ENCODE results near the gene TEAD2. TPM values are rescaled to one million over a fixed set of nuclear protein-coding genes. Genes with fewer than 3 reads are reported as not detected.
A peak's percentile ranks its signal among the peaks of the same experiment; 100 is the strongest.
"Not testable (repeated sequence)": the region's sequence is repeated elsewhere in the genome, so short reads cannot be mapped to it uniquely, and the experiment has no call there.

TEAD2 gene
- total RNA-seq, 1 experiment from 2014 or later, result 33.7 TPM

- DNase-seq (ENCODE audit: low read depth in 1 of 2, low spot score in 2 of 2), result no peak
- H3K4me3 ChIP-seq, result no peak overlapping the region
- H3K27me3 ChIP-seq (replicated peaks), result no peaks in the 10 kb centered on the region
- 0 out of 2 replicates have a peak, but pooled peaks cover 3% of the 10 kb centered on the region for H3K4me1 ChIP-seq (replicated peaks)
- H3K27ac ChIP-seq, result no peak overlapping the region
- peaks cover 12% of the 10 kb centered on the region for H3K36me3 ChIP-seq
- H3K9me3 ChIP-seq (replicated peaks), result no peaks in the 10 kb centered on the region
Observed at GRCh38 chr19:49337267-49338022, 24.8 kb downstream of the TEAD2 start.

DNA sequence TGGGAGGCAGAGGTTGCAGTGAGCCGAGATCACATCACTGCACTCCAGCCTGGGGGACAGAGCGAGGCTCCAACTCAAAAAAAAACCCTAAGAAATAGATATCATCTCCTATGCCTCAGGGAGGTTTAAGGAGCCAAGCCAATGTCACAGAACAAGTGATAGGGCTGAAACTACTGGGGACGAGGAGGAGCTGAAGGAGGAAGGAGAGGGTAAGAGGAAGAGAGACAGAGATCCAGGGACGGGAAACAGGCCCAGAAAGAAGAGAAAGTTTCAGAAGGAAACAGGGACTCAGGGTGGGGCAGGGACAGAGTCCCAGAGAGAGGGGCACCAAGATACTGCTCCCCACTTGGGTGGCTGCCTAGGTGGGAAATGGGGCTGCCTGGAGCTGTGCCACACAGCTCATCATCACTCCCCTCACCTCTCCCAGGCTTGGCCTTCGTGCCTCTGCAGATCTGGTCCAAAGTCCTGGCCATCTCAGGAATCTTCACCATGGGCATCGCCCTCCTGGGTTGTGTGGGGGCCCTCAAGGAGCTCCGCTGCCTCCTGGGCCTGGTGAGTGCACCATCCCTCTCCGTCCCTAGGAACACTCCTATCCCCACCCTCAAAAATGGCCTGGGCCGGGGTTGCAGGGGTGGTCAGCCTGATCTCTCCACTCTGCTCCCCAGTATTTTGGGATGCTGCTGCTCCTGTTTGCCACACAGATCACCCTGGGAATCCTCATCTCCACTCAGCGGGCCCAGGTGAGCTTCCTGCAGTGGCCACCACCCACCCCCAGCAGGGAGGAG is 25.5 kb downstream of the TEAD2 start:
- H3K27ac ChIP-seq, result no peak overlapping the region
- no peak overlapping the region for H3K4me3 ChIP-seq
- no peaks in the 10 kb centered on the region for H3K27me3 ChIP-seq (replicated peaks)
- H3K9me3 ChIP-seq (replicated peaks), result no peaks in the 10 kb centered on the region
- DNase-seq (ENCODE audit: low read depth in 1 of 2, low spot score in 2 of 2), result no peak
- H3K36me3 ChIP-seq, result peaks cover 9% of the 10 kb centered on the region
- 0 out of 2 replicates have a peak, but pooled peaks cover 3% of the 10 kb centered on the region for H3K4me1 ChIP-seq (replicated peaks)

GRCh38 chr19:49335784-49336481 is 26.3 kb downstream of the TEAD2 start:
- H3K4me1 ChIP-seq (replicated peaks), result 0 out of 2 replicates have a peak, but pooled peaks cover 1% of the 10 kb centered on the region
- H3K9me3 ChIP-seq (replicated peaks), result no peaks in the 10 kb centered on the region
- peaks cover 1% of the 10 kb centered on the region for H3K36me3 ChIP-seq
- H3K27me3 ChIP-seq (replicated peaks), result no peaks in the 10 kb centered on the region
- no peak overlapping the region for H3K27ac ChIP-seq
- H3K4me3 ChIP-seq, result no peak overlapping the region
- no peak for DNase-seq (ENCODE audit: low read depth in 1 of 2, low spot score in 2 of 2)

GRCh38 chr19:49335071-49335783 is 27.0 kb downstream of the TEAD2 start, which contains the start of gene CD37:
Gene CD37, plus strand, starts transcription at chr19:49335406. Its CDS starts 135 bp downstream, at chr19:49335541.
- Histone ChIP-seq H3K27me3 (replicated peaks) (no peaks in the 10 kb centered on the region), H3K36me3 (no peaks in the 10 kb centered on the region), H3K4me1 (replicated peaks) (no peaks in the 10 kb centered on the region), H3K27ac (no peak within 1 kb of the TSS), H3K9me3 (replicated peaks) (no peaks in the 10 kb centered on the region), H3K4me3 (no peak within 1 kb of the TSS)
- no peak for DNase-seq (ENCODE audit: low read depth in 1 of 2, low spot score in 2 of 2)

- Histone ChIP-seq H3K9me3 (replicated peaks) (no peaks in the 10 kb centered on the region), H3K4me3 (no peak overlapping the region), H3K27ac (no peak overlapping the region), H3K27me3 (replicated peaks) (no peaks in the 10 kb centered on the region), H3K4me1 (replicated peaks) (no peaks in the 10 kb centered on the region), H3K36me3 (no peaks in the 10 kb centered on the region)
- no peak for DNase-seq (ENCODE audit: low read depth in 1 of 2, low spot score in 2 of 2)
Observed at GRCh38 chr19:49333811-49334288, 28.4 kb downstream of the TEAD2 start.

- Histone ChIP-seq H3K36me3 (no peaks in the 10 kb centered on the region), H3K4me1 (replicated peaks) (no peaks in the 10 kb centered on the region), H3K27me3 (replicated peaks) (no peaks in the 10 kb centered on the region), H3K9me3 (replicated peaks) (no peaks in the 10 kb centered on the region), H3K4me3 (no peak overlapping the region), H3K27ac (no peak overlapping the region)
- no peak for DNase-seq (ENCODE audit: low read depth in 1 of 2, low spot score in 2 of 2)
Observed at GRCh38 chr19:49333418-49333805, 28.8 kb downstream of the TEAD2 start.

DNA sequence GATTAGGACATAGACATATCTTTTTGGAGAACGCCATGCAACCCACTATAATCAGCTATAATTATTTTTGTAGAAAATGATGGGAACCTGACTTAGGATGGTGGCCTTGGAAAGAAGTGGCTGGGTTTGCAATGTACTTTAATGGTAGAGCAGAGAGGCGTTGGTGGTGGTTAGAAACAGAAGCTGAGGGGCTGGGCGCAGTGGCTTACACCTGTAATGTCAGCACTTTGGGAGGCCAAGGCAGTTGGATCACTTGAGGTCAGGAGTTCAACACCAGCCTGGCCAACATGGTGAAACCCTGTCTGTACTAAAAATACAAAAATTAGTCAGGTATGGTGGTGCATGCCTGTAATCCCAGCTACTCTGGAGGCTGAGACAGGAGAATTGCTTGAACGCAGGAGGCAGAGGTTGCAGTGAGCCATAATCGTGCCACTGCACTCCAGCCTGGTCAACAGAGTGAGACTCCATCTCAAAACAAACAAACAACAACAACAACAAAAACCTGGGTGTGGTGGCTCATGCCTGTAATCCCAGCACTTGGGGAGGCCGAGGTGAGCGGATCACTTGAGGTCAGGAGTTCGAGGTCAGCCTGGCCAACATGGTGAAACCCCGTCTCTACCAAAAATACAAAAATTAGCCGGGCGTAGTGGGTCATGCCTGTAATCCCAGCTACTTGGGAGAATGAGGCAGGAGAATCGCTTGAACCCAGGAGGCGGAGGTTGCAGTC is 29.4 kb downstream of the TEAD2 start:
- H3K27ac ChIP-seq; H3K36me3 ChIP-seq; H3K9me3 ChIP-seq (replicated peaks); H3K4me1 ChIP-seq (replicated peaks); H3K27me3 ChIP-seq (replicated peaks); H3K4me3 ChIP-seq; DNase-seq (ENCODE audit: low read depth in 1 of 2, low spot score in 2 of 2): not testable (repeated sequence)

- Histone ChIP-seq H3K4me3 (no peak overlapping the region), H3K9me3 (replicated peaks) (no peaks in the 10 kb centered on the region), H3K27me3 (replicated peaks) (no peaks in the 10 kb centered on the region), H3K27ac (no peak overlapping the region), H3K36me3 (no peaks in the 10 kb centered on the region), H3K4me1 (replicated peaks) (no peaks in the 10 kb centered on the region)
- peak in 1 of 2 experiments; percentile 17 for DNase-seq (ENCODE audit: low read depth in 1 of 2, low spot score in 2 of 2)
Observed at GRCh38 chr19:49331616-49332055, 30.6 kb downstream of the TEAD2 start.

GRCh38 chr19:49331187-49331586 is 31.0 kb downstream of the TEAD2 start:
- H3K27ac ChIP-seq; H3K36me3 ChIP-seq; H3K4me1 ChIP-seq (replicated peaks); DNase-seq (ENCODE audit: low read depth in 1 of 2, low spot score in 2 of 2); H3K27me3 ChIP-seq (replicated peaks); H3K9me3 ChIP-seq (replicated peaks); H3K4me3 ChIP-seq: not testable (repeated sequence)

DNA sequence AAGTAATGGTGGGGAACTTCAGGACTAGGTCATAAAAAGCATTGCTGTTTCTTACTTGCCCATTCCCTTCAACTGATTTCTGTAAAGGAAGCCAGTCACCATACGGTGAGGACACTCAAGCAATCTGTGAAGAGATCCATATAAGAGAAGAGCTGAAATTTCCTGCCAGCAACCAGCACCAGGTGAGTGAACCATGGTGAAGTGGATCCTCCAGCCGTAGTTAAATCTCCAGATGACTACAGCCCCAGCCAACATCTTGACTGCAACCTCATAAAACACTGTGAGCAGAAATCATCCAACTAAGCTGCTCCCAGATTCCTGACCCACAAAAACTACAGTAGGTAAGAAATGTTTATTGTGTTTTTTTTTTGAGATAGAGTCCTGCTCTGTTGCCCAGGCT is 33.5 kb downstream of the TEAD2 start:
- Histone ChIP-seq H3K4me3 (no peak overlapping the region), H3K36me3 (no peaks in the 10 kb centered on the region)
- no peak for DNase-seq (ENCODE audit: low read depth in 1 of 2, low spot score in 2 of 2)

GRCh38 chr19:49327878-49328544 is 34.2 kb downstream of the TEAD2 start:
- no peaks in the 10 kb centered on the region for H3K27me3 ChIP-seq (replicated peaks)
- no peak overlapping the region for H3K4me3 ChIP-seq
- no peaks in the 10 kb centered on the region for H3K9me3 ChIP-seq (replicated peaks)
- H3K4me1 ChIP-seq (replicated peaks), result no peaks in the 10 kb centered on the region
- no peaks in the 10 kb centered on the region for H3K36me3 ChIP-seq
- DNase-seq (ENCODE audit: low read depth in 1 of 2, low spot score in 2 of 2), result no peak
- no peak overlapping the region for H3K27ac ChIP-seq

More for the DNA sequence above, 33.5 kb downstream of the TEAD2 start:
- no peaks in the 10 kb centered on the region for H3K9me3 ChIP-seq (replicated peaks)
- no peaks in the 10 kb centered on the region for H3K4me1 ChIP-seq (replicated peaks)
- no peaks in the 10 kb centered on the region for H3K27me3 ChIP-seq (replicated peaks)
- H3K27ac ChIP-seq, result no peak overlapping the region

DNA sequence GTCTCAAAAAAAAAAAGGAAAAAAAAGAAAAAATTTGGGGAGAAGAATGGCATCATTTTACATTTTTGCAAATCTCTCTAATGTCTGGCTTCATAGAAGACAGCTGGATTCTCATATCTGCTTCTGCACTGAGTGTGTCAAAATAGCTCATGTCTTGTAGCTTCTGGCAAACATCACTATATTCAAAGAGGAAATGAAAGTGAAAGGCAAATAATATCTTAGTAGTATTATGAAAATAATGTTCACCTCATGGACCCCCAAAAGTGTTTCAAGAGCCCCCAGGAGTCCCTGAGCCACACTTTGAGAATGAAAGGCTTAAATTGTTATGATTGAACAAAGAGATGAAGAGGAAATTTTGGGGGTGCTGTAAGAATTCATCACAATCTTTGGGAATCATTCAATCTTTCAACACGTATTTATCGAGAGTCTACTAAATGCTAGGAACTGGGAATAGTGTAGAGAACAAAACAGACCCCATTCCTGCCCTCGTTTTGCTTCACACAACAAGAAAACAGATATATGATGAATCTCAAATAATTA is 36.0 kb downstream of the TEAD2 start:
- Histone ChIP-seq H3K27ac (no peak overlapping the region), H3K4me3 (no peak overlapping the region), H3K9me3 (replicated peaks) (no peaks in the 10 kb centered on the region), H3K36me3 (no peaks in the 10 kb centered on the region), H3K4me1 (replicated peaks) (no peaks in the 10 kb centered on the region), H3K27me3 (replicated peaks) (no peaks in the 10 kb centered on the region)
- DNase-seq (ENCODE audit: low read depth in 1 of 2, low spot score in 2 of 2), result no peak
